ENCODE results near the gene GNL2. TPM values are rescaled to one million over a fixed set of nuclear protein-coding genes. Genes with fewer than 3 reads are reported as not detected.
"Not testable (repeated sequence)": the region's sequence is repeated elsewhere in the genome, so short reads cannot be mapped to it uniquely, and the experiment has no call there.

Gene GNL2
- total and polyA plus RNA-seq, 5 donors, result 22.2 to 33.5 (median 26.3) TPM

DNA sequence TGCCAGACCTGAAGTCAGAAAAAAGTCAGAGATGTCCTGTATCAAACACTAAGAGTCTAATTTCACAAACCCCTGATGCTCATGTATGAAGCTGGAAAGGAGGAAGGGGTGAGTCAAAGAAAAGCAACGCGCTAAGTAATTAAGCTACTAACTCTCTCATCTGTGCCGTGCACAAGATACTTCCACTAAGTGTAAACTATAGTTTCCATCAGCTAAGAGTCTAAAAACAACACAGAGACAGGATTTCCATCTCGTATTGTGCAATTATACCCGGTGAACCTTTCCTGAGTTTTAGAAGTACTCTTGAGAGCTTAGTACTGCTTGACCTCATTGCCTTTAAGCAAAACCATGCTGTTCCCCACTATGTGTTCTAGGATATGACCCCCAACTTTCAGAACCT, 20.0 kb downstream of the GNL2 start:
- no peak overlapping the region for H3K4me3 ChIP-seq (ENCODE audit: low read length)
- no peaks in the 10 kb centered on the region for H3K9me3 ChIP-seq (ENCODE audit: control insufficient read depth, low read length)
- H3K27me3 ChIP-seq (ENCODE audit: control insufficient read depth, insufficient read depth), result no peaks in the 10 kb centered on the region
- WGBS, result 95% methylated on average over 5 of the region's 5 CpGs
- ATAC-seq (no peak), DNase-seq (no peak)
- H3K4me1 ChIP-seq (ENCODE audit: control insufficient read depth, insufficient read depth, low read length), result no peaks in the 10 kb centered on the region
- H3K27ac ChIP-seq (ENCODE audit: low read length), result no peak overlapping the region
- intact Hi-C loops (cut with DNase I), result no loop called here

DNA sequence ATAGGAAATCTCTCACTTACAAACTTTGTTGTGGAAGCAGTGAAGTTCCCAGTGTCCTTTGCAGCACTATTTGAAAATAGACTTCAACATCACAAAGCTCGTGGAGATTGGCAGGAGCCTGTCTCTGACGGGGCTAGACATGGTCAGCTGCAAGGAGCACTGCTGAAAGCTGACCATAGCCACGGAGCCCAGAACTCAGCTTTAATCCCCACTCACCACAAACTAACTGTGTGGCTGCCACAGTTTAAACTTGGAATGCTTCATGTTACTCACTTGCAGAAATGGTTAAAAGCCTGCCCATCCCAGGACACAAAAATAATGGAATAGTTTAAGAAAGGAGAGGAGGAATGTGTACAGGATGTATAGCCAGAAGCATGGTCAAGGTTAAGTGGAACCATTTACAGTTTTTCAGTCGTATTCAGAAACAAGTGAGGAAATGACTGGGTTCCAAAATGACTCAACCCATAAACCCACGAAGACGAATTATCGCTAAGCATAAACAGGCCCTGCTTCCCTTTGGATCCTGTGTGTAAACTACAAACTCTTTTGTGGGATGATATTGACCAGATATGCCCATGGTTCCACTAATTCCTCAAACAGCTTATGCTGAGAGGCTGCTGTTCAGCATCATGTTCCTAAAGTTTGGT, 20.8 kb downstream of the GNL2 start:
- intact Hi-C loops (cut with DNase I), result no loop called here
- H3K9me3 ChIP-seq (ENCODE audit: control insufficient read depth, low read length), result no peaks in the 10 kb centered on the region
- 85% methylated on average over 7 of the region's 7 CpGs for WGBS
- H3K27me3 ChIP-seq (ENCODE audit: control insufficient read depth, insufficient read depth), result no peaks in the 10 kb centered on the region
- DNase-seq, result no peak
- H3K4me1 ChIP-seq (ENCODE audit: control insufficient read depth, insufficient read depth, low read length), result no peaks in the 10 kb centered on the region
- no peak for ATAC-seq
- no peak overlapping the region for H3K27ac ChIP-seq (ENCODE audit: low read length)
- H3K4me3 ChIP-seq (ENCODE audit: low read length), result no peak overlapping the region

DNA sequence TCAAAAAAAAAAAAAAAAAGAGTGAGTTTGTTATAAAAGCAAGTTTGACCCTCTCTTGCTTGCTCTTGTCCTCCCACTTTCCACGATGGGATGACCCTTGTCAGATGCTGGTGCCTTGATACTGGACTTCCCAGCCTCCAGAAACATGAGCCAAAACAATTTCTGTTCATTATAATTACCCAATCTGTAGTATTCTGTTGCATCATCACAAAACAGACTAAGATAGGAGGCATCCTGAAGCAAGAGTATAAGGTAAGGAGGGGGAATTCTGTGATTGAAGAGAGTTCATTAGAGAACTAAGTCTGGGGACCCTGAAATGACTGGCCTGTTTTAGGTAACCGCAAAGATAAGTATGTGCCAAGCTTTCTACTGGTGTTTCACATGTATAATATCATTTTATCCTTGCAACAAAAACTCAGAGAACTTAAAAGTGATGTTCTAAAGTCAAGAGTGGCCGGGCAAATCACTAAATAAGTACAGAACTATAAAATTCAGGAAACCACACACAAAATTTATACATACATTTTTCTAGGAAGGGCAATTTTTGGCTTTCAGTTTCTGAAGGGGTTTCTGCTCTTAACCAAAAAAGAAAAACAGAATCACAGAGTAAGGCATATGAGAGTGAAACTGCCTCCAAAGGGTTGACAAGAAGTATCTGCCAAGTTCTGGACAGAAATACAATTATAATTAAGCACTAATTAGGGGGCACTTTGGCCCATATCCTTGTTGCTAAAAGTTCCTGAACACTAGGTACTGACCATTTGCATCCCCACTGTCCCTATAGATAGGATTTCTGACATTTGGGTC, 25.0 kb downstream of the GNL2 start:
- H3K4me3 ChIP-seq (ENCODE audit: low read length), result no peak overlapping the region
- WGBS, result 94% methylated on average over 3 of the region's 3 CpGs
- DNase-seq, result no peak
- H3K27me3 ChIP-seq (ENCODE audit: control insufficient read depth, insufficient read depth), result no peaks in the 10 kb centered on the region
- no peak for ATAC-seq
- no peaks in the 10 kb centered on the region for H3K9me3 ChIP-seq (ENCODE audit: control insufficient read depth, low read length)
- intact Hi-C loops (cut with DNase I), result no loop called here
- H3K27ac ChIP-seq (ENCODE audit: low read length), result no peak overlapping the region
- no peaks in the 10 kb centered on the region for H3K4me1 ChIP-seq (ENCODE audit: control insufficient read depth, insufficient read depth, low read length)

DNA sequence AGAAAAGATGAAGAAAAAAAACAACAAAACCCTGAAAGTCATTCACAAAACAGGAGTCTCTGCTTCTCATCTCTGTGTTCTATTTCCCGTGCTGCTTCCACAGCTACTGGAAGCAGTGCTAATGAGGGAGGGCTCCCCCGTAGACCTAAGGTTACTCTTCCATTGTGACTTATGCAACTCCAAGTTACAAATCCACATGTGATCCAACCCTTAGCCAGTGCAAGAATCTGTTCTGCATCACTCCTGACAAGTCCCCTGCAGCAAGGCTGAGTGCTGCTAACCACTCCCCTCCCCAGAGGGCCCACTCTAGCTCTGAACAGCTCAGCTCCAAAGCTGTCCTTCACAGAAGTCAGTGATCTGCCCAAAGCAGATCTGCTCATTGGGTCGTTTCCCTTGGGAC, 28.7 kb downstream of the GNL2 start:
- intact Hi-C loops (cut with DNase I), result no loop called here
- Histone ChIP-seq H3K27me3 (ENCODE audit: control insufficient read depth, insufficient read depth) (no peaks in the 10 kb centered on the region), H3K4me3 (ENCODE audit: low read length) (no peak overlapping the region), H3K4me1 (ENCODE audit: control insufficient read depth, insufficient read depth, low read length) (no peaks in the 10 kb centered on the region), H3K27ac (ENCODE audit: low read length) (no peak overlapping the region), H3K9me3 (ENCODE audit: control insufficient read depth, low read length) (no peaks in the 10 kb centered on the region)
- no peak for ATAC-seq
- 85% methylated on average over 3 of the region's 3 CpGs for WGBS
- no peak for DNase-seq

DNA sequence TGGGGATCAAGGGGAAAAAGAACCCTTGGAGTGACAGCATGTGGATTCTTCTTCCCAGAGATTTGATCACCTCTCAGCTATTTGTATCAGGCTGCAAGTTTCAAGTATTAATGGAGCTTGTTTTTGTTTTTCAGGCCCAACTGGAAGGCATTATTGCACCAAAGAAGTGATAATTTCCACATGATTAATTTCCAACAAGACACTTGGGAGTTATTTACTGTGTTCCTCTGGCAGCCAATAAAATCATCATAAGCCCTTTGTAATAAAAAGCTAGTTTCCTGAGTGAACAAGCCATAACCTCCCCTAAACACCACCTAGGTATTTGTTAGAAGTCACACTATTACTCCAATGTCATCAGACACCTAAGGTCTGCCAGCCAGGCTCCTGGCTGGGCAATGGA, 30.8 kb downstream of the GNL2 start:
- no peaks in the 10 kb centered on the region for H3K4me1 ChIP-seq (ENCODE audit: control insufficient read depth, insufficient read depth, low read length)
- DNase-seq (no peak), ATAC-seq (no peak)
- H3K27me3 ChIP-seq (ENCODE audit: control insufficient read depth, insufficient read depth), result no peaks in the 10 kb centered on the region
- H3K9me3 ChIP-seq (ENCODE audit: control insufficient read depth, low read length), result no peaks in the 10 kb centered on the region
- no peak overlapping the region for H3K4me3 ChIP-seq (ENCODE audit: low read length)
- intact Hi-C loops (cut with DNase I), result no loop called here
- no peak overlapping the region for H3K27ac ChIP-seq (ENCODE audit: low read length)

DNA sequence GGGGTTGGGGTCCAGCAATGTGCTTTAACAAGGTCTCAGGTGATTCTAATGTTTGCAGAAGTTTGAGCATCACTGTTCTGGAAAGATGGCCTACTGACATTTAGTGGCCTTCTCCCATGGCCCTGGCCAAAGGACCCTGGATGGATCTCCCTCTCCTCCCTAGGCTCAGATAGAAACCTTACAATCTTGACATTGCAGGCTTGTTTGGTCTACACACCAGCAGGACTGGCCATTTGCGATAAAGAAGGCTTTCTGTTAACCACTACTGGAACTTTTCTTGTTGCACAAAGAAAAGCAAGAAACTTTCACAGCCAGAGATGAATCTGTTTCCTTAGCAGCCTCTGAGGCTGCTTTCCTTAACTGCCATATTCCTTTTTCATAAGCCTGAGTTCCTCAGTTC, 32.8 kb downstream of the GNL2 start:
- ATAC-seq, result no peak
- H3K27me3 ChIP-seq (ENCODE audit: control insufficient read depth, insufficient read depth), result no peaks in the 10 kb centered on the region
- WGBS, result 92% methylated on average over 1 of the region's 1 CpG
- intact Hi-C loops (cut with DNase I), result no loop called here
- no peak overlapping the region for H3K4me3 ChIP-seq (ENCODE audit: low read length)
- no peak for DNase-seq
- H3K4me1 ChIP-seq (ENCODE audit: control insufficient read depth, insufficient read depth, low read length), result no peaks in the 10 kb centered on the region
- no peaks in the 10 kb centered on the region for H3K9me3 ChIP-seq (ENCODE audit: control insufficient read depth, low read length)
- H3K27ac ChIP-seq (ENCODE audit: low read length), result no peak overlapping the region

DNA sequence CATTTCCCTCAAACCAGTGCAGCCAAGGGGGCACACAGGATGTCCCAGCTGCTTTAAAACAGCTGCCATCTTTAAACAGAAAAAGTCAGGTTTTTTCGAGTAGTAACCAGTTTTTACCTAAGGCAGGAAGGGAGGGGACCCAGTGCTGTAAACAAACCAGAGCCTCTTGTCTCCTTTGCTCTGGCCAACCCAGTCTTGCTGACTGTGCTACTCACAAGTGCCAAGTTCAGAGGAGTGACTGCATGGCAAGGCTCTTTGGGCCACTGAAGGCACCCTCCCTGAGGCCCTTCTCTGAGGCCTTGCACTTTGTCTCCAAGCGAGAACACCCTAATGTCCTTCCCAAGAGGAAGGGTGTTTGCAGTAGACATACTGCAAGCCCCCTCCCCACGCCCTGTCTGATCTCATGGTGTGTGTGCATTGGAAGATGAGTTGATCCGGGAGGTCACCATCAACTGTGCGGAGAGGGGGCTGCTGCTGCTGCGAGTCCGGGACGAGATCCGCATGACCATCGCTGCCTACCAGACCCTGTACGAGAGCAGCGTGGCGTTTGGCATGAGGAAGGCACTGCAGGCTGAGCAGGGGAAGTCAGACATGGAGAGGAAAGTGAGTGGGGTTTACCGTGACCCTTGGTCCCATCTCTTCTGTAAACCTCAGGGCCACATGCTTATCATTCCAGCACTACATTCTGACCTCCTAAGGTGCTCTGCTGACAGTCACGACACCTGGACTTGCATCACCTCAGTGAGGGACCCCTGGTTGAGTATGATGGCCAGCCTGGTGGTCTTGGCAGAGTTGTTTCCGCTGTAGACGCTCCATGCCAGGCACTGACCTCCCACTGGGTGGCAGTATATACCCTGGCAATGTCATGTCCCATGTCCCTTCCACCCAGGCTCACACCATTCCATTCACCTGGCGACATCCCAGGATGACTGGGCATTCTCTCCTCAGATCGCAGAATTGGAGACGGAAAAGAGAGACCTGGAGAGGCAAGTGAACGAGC, 34.3 kb downstream of the GNL2 start:
- 92% methylated on average over 21 of the region's 21 CpGs for WGBS
- peak in 1 of 2 donors; percentile 20 for ATAC-seq

DNA sequence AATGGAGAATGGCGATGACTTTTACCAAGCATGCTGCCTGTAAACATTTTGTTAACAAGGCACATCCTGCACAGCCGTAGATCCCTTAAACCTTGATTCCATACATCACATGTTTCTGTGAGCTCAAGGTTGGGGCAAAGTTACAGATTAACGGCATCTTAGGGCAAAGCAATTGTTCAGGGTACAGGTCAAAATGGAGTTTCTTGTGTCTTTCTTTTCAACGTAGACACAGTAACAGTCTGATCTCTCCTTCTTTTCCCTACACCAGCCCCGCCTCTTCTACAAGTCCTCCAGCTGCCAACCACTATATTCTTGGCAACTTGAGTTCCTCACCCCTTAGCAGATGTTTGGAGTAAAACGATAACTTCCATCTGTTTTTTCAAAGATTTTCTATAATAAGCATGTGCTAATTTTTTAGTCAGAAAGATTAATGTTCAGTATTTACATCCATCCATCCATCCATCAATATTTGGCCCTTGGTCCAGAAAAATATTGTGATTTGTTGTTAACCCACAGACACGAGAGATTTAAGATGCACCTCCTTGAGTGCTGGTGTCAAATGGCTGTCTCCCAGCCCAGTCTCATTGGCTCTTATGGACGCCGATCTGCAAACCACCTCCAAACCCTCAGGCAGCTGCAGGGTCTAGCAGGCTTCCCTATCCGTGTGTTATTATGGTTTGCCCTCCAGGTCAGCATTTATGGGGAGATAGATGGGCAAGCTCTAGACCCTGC, 35.2 kb downstream of the GNL2 start:
- H3K4me1 ChIP-seq (ENCODE audit: control insufficient read depth, insufficient read depth, low read length), result peaks cover 3% of the 10 kb centered on the region
- no peaks in the 10 kb centered on the region for H3K9me3 ChIP-seq (ENCODE audit: control insufficient read depth, low read length)
- intact Hi-C loops (cut with DNase I), result no loop called here
- no peak for DNase-seq
- no peak overlapping the region for H3K4me3 ChIP-seq (ENCODE audit: low read length)
- WGBS, result 69% methylated on average over 10 of the region's 10 CpGs
- no peak overlapping the region for H3K27ac ChIP-seq (ENCODE audit: low read length)
- no peak for ATAC-seq
- no peaks in the 10 kb centered on the region for H3K27me3 ChIP-seq (ENCODE audit: control insufficient read depth, insufficient read depth)

More for the DNA sequence above, 34.3 kb downstream of the GNL2 start:
- intact Hi-C loops (cut with DNase I), result no loop called here
- H3K9me3 ChIP-seq (ENCODE audit: control insufficient read depth, low read length), result no peaks in the 10 kb centered on the region
- H3K27ac ChIP-seq (ENCODE audit: low read length), result no peak overlapping the region
- H3K27me3 ChIP-seq (ENCODE audit: control insufficient read depth, insufficient read depth), result no peaks in the 10 kb centered on the region
- no peak for DNase-seq
- H3K4me1 ChIP-seq (ENCODE audit: control insufficient read depth, insufficient read depth, low read length), result peaks cover 3% of the 10 kb centered on the region
- no peak overlapping the region for H3K4me3 ChIP-seq (ENCODE audit: low read length)

DNA sequence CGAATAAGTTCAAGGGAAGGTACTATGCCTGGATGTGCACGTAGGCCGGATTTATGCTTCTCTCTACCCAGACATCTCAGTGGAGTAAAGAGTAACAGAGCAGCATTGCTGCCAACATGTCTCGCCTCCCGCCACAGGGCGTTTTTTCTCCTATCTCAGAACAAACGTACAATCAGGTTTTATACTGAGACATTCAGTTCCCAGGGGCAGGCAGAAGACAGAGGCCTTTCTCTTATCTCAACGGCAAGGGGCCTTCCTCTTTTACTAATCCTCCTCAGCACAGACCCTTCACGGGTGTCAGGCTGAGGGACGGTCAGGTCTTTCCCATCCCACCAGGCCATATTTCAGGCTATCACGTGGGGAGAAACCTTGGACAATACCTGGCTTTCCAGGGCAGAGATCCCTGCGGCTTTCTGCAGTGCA, 35.8 kb downstream of the GNL2 start:
- ATAC-seq; H3K4me1 ChIP-seq (ENCODE audit: control insufficient read depth, insufficient read depth, low read length); H3K27ac ChIP-seq (ENCODE audit: low read length); H3K4me3 ChIP-seq (ENCODE audit: low read length); H3K9me3 ChIP-seq (ENCODE audit: control insufficient read depth, low read length); intact Hi-C loops (cut with DNase I); H3K27me3 ChIP-seq (ENCODE audit: control insufficient read depth, insufficient read depth); DNase-seq: not testable (repeated sequence)
- WGBS, result 50% methylated on average over 12 of the region's 12 CpGs

DNA sequence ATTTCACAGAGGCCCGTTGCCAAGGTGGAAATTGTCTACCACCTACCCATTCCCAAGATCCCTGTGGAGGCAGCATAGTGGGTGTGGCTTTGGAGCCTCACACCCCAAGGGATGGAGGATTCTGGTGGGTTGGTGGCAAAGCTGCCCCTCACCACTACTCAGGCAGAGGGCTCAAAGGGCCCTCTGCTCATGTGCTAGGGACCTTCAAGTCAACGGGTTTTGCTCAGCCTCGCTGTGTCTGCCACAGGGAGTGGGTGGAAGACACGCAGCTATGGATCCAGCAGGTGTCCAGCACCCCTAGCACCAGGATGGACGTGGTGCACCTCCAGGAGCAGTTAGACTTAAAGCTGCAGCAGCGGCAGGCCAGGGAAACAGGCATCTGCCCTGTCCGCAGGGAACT, 36.7 kb downstream of the GNL2 start:
- H3K4me1 ChIP-seq (ENCODE audit: control insufficient read depth, insufficient read depth, low read length), result peaks cover 3% of the 10 kb centered on the region
- no peaks in the 10 kb centered on the region for H3K9me3 ChIP-seq (ENCODE audit: control insufficient read depth, low read length)
- 87% methylated on average over 7 of the region's 7 CpGs for WGBS
- intact Hi-C loops (cut with DNase I), result no loop called here
- no peaks in the 10 kb centered on the region for H3K27me3 ChIP-seq (ENCODE audit: control insufficient read depth, insufficient read depth)
- ATAC-seq (no peak), DNase-seq (no peak)
- no peak overlapping the region for H3K27ac ChIP-seq (ENCODE audit: low read length)
- no peak overlapping the region for H3K4me3 ChIP-seq (ENCODE audit: low read length)
